GM18907 (cell line): Measurements from ENCODE around the gene TSPYL2.

Source experiments
- ATAC-seq: cut with Tn5 transposase; IDR thresholded peaks from one replicate; pipeline ENCODE4 v1.9.1; 2021; ENCODE audit warnings: mild to moderate bottlenecking, moderate library complexity; ENCODE audit not compliant: unreplicated experiment

TSPYL2 gene

DNA sequence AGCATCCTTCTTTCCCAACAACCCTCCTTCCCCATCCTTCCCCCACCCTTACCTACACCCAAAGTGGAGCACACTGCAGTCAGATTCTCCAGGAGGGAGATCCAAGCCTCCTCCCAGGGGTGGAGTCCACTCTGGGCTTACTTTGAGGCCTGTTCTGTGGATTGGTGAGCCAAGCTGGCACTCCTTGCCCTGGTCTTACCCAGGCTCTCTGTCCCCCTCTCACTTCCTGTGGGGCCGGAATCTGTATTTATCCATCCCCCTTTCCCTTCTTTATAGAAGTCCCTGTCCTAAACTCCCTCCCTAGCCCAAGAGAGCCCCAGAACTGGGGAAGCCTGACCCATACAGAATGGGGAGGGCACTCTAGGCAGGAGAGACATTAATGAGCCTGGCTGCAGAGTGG, 3.2 kb upstream of the TSPYL2 start:
- ATAC-seq: no peak

DNA sequence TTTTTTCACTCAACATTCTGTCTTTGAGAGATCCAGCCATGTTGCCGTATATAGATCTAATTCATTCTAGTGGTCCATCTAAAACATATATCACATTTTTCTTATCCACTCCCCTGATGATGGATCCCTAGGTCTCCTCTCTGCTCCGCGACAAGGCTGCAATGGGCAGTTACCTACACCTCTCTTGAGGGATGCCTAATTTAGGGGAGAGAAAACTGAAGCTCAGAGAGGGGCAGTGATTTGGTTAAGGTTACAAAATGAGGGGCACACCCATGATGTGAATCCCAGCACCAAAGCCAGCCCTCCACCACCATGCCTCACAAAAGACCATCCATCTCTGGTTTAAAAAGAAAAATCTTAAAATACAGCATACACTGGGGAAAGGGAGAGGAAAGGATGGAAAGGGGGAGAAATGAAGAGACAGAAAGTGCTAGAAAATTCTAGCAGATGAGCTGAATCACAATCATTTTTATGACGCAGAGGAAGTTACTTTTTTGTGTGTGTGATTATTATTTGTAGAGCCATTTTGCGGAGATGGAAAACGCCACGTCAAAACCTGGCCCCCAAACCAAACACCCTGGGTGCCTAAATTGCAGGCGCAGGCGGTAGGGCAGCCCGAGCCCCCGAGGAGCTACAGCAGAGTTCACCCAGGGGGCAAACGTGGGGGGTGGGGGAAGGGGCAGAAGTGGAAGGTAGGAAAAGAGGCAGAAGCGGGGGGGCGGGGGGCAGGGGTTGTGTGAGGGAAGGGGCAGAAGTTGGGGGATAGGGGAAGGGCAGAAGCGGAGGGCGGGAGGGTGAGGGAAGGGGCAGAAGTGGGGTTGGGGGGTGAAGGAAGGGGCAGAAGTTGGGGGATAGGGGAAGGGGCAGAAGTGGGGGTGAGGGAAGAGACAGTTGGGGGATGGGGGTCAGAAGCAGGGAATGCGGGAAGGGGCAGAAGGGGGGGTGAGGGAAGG, 1.3 kb upstream of the TSPYL2 start:
- ATAC-seq: no peak

DNA sequence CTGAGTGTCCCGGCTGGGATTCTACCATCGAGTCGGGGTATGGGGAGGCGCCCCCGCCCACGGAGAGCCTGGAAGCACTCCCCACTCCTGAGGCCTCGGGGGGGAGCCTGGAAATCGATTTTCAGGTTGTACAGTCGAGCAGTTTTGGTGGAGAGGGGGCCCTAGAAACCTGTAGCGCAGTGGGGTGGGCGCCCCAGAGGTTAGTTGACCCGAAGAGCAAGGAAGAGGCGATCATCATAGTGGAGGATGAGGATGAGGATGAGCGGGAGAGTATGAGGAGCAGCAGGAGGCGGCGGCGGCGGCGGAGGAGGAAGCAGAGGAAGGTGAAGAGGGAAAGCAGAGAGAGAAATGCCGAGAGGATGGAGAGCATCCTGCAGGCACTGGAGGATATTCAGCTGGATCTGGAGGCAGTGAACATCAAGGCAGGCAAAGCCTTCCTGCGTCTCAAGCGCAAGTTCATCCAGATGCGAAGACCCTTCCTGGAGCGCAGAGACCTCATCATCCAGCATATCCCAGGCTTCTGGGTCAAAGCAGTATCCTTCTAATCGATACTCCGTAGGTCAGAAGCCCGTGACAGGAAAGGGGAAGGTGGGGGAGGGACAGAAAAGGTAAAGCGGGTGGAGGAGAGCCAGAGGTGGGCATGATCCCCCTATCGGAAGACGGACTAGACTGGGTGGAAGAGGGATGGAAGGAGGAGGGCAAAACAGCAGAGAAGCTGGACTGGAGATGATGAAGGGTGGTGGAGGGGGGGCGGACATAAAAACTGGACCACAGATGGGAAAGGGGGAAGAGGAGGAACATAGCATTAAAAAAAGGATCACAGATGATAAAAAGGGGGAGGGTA, 828 bp downstream of the TSPYL2 start:
- ATAC-seq: no peak

DNA sequence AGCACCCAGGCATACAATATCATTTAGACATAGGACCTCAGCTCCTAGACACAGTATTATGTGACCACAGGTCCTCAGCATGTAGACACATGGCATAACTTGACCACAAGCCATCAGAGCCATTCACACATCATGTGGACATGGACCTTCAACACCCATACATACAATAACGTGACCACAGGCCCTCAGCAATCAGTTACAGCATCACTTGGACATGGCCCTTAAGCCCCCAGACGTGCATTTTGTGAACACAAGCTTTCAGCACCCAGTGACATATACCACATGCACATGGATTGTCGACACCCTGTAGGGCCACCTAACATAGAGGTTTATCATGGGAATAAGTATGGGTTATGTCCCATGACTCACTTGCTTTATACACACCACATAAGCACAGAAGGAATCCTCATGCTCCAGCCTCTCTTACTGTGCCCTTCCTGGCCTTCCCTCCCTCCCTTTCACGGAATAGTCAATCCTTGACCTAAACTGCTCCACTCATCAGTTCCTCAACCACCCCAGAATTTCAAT, 1.9 kb downstream of the TSPYL2 start:
- ATAC-seq: no peak

DNA sequence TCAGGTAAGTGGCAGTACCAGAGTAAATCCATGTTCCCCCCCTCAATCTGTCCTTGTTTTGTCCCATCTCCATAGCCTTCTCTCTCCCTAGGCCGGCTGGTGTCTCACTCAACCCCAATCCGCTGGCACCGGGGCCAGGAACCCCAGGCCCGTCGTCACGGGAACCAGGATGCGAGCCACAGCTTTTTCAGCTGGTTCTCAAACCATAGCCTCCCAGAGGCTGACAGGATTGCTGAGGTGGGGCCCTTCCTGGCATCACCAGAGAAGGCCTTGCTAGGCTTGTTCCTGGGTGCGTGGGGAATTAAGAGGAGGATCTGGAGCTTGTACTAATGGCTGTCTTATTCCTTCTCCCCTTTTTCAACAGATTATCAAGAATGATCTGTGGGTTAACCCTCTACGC, 2.7 kb downstream of the TSPYL2 start:
- no peak for ATAC-seq

DNA sequence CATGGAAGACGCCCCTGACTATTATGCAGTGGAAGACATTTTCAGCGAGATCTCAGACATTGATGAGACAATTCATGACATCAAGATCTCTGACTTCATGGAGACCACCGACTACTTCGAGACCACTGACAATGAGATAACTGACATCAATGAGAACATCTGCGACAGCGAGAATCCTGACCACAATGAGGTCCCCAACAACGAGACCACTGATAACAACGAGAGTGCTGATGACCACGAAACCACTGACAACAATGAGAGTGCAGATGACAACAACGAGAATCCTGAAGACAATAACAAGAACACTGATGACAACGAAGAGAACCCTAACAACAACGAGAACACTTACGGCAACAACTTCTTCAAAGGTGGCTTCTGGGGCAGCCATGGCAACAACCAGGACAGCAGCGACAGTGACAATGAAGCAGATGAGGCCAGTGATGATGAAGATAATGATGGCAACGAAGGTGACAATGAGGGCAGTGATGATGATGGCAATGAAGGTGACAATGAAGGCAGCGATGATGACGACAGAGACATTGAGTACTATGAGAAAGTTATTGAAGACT, 3.6 kb downstream of the TSPYL2 start:
- ATAC-seq: no peak

DNA sequence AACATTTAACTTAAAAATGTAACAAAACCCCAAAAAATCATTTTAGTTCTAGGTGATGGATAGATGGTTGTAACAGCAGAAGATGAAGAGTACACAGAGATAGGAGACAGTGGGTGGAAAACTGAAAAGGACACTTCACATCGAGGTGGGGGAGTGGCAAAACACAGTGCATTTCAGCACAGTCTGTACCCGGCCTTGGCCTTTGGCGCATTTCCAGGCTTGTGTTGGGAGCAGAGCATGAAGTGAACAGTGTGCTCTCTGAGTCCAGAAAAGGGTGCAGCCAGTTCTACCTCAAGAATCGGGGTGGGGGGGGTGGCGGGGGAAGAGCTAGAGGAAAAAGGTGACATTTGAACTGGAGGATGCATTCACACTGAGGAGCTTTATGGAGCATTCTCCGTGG, 4.3 kb downstream of the TSPYL2 start:
- ATAC-seq: no peak

DNA sequence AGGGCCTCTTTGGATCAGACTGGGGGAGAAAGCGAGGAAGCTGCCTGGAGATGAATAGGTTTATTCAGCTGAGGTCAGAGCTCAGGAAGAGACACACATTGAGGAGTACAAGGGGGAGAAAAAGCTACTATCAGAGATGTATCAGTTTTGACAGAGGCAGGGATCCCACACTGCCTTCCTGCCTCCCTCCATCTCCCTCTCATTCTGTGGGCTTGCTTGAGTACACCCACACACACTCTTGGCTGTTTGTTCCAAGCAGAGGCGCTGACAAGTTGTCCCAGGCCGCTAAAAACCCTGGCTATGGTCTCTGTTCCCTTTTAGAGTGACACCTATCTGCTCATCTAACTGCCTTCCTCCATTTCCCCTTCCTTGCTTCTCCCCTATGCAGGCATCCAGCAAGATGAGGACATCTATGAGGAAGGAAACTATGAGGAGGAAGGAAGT, 5.2 kb downstream of the TSPYL2 start:
- no peak for ATAC-seq

DNA sequence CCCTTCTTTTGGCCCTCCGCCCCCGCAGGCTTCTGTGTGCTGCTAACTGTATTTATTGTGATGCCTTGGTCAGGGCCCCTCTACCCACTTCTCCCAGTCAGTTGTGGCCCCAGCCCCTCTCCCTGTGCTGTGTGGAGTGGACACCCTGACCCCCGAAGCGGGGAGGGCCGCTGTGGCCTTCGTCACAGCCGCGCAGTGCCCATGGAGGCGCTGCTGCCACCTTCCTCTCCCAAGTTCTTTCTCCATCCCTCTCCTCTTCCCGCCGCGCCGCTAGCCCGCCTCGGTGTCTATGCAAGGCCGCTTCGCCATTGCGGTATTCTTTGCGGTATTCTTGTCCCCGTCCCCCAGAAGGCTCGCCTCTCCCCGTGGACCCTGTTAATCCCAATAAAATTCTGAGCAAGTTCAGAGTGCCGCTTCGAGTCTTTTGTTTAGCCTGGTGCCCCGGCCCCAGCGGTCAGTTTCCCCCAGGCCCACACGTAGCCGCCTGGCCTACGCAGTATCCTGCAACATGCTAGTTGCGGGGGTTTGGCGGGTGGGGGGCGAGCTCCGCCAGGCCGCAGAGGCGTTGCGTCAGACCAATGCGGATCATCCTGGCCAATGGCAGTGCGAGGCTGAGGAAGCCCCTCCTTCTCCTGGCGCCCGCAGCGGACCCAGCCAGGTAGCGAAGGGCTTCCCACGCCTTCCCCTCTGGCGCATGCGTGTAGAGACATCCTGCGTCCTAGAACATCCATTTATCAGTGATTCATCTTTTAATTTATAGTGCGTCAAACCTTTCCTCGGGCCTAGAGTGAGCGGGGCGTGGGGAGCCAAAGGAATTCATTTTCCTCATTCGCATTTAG, 6.2 kb downstream of the TSPYL2 start:
- peak; percentile 47 for ATAC-seq

DNA sequence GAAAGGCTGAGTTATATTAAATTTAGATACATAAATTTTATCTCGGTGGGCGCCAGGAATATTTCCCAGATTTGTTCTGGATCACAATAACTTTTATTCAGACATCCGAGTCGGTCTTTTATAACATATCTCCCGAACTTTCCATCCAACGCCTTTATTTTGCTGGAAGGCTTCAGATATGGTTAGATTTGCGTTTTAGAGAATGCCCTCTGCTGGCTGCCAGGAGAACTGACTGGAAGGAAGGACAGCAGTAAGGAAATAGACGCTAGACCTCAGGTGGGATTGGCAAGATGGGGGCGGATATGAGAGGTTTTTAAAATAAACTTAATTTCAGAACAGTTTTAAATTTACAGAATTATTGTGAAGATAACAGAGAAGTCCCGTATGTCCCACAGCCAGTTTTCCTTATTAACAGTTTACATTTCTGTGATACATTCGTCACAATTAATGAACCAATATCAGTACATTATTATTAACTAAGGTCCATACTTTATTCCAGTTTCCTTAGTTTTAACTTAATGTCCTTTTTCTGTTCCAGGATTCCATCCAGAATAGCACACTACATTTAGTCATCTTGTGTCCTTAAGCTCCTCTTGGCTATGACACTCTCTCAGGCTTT, 7.2 kb downstream of the TSPYL2 start:
- ATAC-seq: no peak

DNA sequence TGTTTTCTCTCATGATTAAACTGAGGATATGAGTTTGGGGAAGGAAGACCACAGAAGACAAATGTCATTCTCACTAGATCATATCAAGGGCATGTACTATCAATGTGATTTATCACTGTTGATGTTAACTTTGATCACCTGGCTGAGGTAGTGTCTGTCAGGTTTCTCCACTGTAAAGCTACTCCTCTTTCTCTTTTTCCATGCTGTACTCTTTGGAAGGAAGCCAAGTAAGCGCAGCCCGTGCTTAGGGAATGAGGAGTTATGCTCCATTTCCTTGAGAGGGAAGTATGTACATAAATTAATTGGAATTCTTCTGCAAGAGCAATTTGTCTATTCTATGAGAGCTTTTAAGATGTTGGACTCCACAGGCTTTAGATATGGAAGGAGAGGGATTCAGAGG, 7.8 kb downstream of the TSPYL2 start:
- no peak for ATAC-seq

DNA sequence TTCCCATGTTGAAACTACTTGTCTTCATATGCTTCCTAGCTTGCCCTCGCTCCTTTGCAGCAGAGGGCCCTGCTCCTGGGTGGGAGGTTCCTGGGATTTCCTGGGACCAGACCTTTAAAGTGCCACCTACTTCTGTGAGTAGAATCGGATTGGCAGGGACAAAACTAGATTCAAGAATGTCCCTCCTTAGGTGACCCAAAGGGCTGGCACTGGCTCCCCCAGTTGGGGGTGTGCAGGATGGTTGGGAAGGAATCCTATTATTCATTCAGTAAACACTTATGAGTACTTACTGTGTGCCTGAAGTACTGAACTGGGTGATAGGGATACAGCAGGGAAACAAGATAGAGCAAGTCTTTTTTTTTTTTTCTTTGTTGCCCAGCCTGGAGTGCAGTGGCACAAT, 9.2 kb downstream of the TSPYL2 start:
- ATAC-seq: no peak

DNA sequence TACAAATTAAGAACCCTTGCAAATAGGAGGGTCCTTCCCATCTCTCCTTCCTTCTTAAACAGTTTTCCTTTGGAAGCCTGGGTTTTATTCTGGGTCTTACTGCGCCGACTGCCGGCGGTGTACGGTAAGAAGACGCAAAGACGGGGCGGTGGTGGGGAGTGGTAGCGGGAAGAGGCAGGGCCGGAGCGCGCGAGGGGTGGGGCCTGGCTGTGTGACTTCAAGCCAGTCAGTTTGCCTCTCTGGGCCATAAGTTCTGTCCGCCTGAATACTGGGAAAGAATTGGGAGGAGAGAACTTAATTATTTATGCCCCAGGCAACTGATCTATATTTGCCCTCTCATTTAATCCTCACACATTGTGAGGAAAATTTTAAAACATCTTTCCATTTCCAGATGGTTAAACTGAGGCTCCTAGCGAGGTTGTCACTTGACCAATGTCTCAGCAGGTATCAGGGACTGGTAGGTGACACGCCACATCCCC, 11.0 kb downstream of the TSPYL2 start:
- peak; percentile 52 for ATAC-seq

DNA sequence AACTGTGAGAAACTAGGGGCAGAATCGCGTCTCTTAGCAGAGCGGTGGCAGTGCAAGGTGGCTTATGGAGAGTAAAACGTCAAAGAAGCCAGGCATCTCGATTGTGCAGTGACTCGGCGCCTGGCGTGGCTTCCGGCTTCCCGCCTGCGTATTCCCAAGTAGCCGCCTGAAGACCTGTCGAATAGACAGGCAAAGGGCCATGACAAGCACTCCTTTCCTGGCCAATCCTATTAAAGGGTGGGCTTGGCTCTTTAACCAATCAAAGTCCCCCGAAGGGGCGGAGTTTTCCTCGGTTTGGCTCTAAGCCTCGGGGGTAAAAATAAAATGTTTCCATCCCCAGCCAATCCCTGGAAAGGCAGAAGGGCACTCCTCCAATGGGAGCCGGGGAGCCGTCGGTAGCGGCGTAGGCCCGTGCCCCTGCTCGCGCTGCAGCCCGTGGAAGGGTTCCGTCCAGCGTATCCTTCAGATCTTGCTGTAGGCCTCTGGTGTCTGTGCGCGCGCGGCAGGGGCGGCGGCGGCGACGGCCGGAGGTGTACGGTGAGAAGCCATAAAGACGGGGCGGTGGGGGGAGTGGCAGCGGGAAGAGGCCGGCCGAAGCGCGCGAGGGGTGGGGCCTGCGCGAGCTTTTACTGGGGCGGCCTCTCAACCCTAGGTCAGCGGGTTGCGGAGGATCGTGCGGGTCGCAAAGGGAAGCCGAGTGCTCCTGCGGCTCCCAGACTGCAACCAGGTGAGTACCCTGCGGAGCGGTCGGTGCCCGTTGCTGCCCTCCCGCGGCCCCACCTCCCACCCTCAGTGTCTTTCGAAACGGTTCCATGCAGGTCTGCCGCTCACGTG, 11.8 kb downstream of the TSPYL2 start, which contains the start of gene KANTR:
KANTR (plus strand) TSS at position 395 of the 834 bp plus-strand sequence. CDS start 30,131 bp downstream, outside the sequence.
- ATAC-seq: peak; percentile 84

DNA sequence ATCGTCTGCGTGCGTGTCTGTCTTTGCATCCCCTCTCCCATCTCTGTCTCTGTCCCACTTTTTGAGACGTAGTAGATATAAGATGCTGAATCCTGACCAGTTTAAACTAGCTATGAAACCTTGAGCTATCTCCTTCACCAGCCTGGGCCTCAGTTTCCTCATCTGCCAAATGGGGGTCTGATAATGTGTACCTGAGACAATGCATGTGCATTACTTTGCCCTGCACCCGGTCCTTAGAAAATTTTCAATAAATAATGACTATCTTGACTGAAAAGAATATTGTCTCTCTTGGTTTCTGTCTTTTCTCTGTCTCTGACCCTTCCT, 12.4 kb downstream of the TSPYL2 start:
- no peak for ATAC-seq

DNA sequence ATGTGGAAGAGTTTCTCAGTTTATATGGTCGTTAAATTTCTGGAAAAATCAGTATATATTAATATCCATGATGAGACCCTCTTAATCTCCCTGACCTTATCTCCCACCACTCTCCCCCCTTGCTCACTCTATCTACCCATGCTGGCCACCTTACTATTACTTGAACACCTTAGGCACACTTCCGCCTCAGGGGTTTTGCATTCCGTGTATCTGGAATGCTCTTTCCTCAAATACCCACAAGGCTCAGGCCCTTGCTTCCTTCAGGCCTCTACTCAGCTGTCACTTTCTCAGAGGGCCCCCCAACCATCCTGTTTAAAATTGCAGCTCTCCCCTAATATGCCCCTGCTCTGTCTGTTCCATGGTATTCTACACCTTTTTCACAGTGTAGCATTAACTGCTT, 13.6 kb downstream of the TSPYL2 start:
- no peak for ATAC-seq

DNA sequence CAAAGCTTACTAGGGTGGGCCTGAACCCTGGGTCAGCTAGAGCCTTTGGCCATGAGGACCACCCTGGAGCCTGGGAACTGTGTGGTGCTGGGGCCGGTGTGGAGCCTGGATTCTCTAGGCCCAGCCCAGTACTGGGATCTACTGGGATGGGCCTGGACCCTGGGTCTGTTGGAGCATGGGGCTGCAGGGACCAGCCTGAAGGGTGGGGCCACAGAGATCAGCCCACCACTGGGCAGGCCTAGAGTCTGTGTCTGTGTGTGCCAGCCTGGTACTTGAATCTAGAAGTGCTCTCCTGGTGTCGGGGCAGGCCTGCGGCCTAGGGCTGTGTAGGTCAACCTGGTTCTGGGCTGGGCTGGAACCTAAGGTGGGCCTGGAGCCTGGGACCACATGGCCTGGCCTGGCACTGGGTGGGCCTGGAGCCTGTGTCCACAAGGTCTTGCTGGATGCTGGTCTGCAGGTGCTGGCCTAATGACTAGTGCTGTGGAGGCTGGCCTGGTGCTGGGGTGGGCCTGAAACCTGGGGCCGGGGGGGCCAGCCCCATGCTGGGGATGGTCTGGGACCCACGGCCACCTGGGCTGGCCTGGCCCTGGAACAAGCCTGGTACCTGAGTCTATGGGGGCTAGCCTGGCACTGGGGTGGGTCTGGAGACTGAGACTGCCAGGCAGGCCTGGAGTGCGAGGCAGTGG, 32.8 kb downstream of the TSPYL2 start:
- no peak for ATAC-seq

DNA sequence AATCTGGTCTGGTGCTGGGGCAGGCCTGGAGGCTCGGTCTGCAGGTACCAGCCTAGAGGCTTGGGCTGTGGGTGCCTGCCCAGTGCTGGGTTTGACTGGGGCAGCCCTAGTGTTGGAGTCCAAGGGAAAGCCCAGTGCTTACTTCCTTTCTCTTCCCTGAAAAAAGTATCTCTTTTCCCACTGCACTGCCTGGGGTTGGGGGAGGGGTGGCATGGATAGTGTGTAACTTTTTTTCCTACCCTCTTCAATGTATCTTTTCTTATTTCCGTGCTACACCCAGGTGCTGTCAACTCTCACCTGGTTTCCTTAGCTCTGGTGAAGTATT, 33.3 kb downstream of the TSPYL2 start:
- no peak for ATAC-seq
